ENCODE data around the gene USP36.

DNA sequence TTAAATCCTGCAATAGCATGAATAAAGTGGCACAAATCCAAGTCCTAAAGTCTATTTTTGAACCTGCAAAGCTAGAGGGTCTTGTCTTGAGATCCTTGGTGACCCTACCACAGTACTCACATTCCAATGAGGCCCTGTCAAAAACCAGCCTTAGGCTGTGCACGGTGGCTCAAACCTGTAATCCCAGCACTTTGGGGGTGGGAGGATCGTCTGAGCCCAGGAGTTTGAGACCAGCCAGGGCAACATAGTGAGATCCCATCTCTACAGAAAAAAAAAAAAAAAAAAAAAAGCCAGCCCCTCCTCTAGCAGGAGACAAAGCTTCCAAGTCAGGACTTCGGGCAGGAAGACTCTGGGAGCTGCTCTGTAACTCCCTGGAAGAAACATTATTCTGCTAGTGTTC is 74.8 kb downstream of the USP36 start:
- TF ChIP-seq POLR2A (IDR thresholded peaks at IDR 0.05; ENCODE audit: low read length) (no peak), GATA1 (IDR thresholded peaks at IDR 0.05; ENCODE audit: low read depth, low read length) (no peak)

Measured in erythroblast (primary cell).